Upper lobe of left lung (tissue), 6 donors: ENCODE results near the gene TENM3. TPM values are rescaled to one million over a fixed set of nuclear protein-coding genes. Genes with fewer than 3 reads are reported as not detected.

Experiments used
- ATAC-seq, 2 donors: fragments of 200-7000 bp; cut with Tn5 transposase; one replicate each; pipeline ENCODE4 v1.9.1; 2022; ENCODE audit warnings: mild to moderate bottlenecking in 2 of 2, moderate library complexity in 2 of 2; ENCODE audit not compliant: low FRiP score in 2 of 2
- DNase-seq, 2 donors: peaks; one replicate each; pipeline ENCODE4 v3.0.0-alpha.2; 2019 to 2020
- H3K27ac ChIP-seq, 4 donors: fragments of 200-600 bp; sonication (generic); one replicate each; pipeline ENCODE4 v1.5.1; 2016 to 2019
- H3K27me3 ChIP-seq, 4 donors: fragments of 200-600 bp; sonication (generic); one replicate each; pipeline ENCODE4 v1.5.1; 2017 to 2019
- H3K36me3 ChIP-seq, 4 donors: fragments of 200-600 bp; sonication (generic); one replicate each; pipeline ENCODE4 v1.5.1; 2016 to 2019
- H3K4me1 ChIP-seq, 4 donors: fragments of 200-600 bp; sonication (generic); one replicate each; pipeline ENCODE4 v1.5.1; 2018 to 2019
- H3K4me3 ChIP-seq, 4 donors: fragments of 200-600 bp; sonication (generic); one replicate each; pipeline ENCODE4 v1.5.1; 2017 to 2019; ENCODE audit warnings: mild to moderate bottlenecking in 2 of 4, moderate library complexity in 1 of 4
- H3K9me3 ChIP-seq, 4 donors: fragments of 200-600 bp; sonication (generic); one replicate each; pipeline ENCODE4 v1.5.1; 2018 to 2019
- EP300 ChIP-seq, 4 donors: sonication (generic); formaldehyde crosslinking; IDR thresholded peaks; one replicate each; pipeline ENCODE4 v1.5.1; 2017; ENCODE audit warnings: antibody characterized with exemption in 4 of 4, control low read depth in 2 of 4
- POLR2A ChIP-seq, 4 donors: fragments of 450-650 bp; IDR thresholded peaks; one replicate each; pipeline ENCODE4 v1.5.1; 2016 to 2017; ENCODE audit warnings: antibody characterized with exemption in 4 of 4, mild to moderate bottlenecking in 2 of 4
- POLR2AphosphoS5 ChIP-seq, 2 donors: sonication (generic); formaldehyde crosslinking; IDR thresholded peaks; one replicate each; pipeline ENCODE4 v1.5.1; 2017; ENCODE audit warnings: antibody characterized with exemption in 2 of 2
- WGBS, 2 donors: methylation state at CpG; one replicate each; pipeline ENCODE4 v1.1.5; 2017 to 2018; 5-methylcytosine and 5-hydroxymethylcytosine counted together
- total RNA-seq, 6 donors: library from RNA; depleted of rRNA in 4 of 6; stranded (reverse); fragments of >200 nt in 4 of 6; gene quantifications; one replicate each; pipeline versions ENCODE4 v1.1.0 to v1.2.1, GENCODE V29; 2016 to 2021
- TF ChIP-seq, protein P1 (sequence below), 6 experiments: fragments of 450-650 bp in 4 of 6; fragments of 200-600 bp in 2 of 6; sonication (generic) in 2 of 6; IDR thresholded peaks; one replicate each; pipeline ENCODE4 v1.5.1; 2016 to 2019; ENCODE audit warnings: antibody characterized with exemption in 6 of 6
- donor health status: DM: no; HTN: no; CAD: no; lungs with moderate emphysema.
- donor health status: DM: no; HTN: yes; CAD: no; lungs with severe emphysema.

Gene TENM3
- total RNA-seq, 6 donors from 2014 or later, result 0.33 to 7.1 (median 1.1) TPM

- Histone ChIP-seq H3K27ac (no peak overlapping the region), H3K36me3 (no peaks in the 10 kb centered on the region), H3K4me1 (no peaks in the 10 kb centered on the region), H3K4me3 (no peak overlapping the region), H3K9me3 (no peaks in the 10 kb centered on the region), H3K27me3 (no peaks in the 10 kb centered on the region)
- TF ChIP-seq, protein P1, sequence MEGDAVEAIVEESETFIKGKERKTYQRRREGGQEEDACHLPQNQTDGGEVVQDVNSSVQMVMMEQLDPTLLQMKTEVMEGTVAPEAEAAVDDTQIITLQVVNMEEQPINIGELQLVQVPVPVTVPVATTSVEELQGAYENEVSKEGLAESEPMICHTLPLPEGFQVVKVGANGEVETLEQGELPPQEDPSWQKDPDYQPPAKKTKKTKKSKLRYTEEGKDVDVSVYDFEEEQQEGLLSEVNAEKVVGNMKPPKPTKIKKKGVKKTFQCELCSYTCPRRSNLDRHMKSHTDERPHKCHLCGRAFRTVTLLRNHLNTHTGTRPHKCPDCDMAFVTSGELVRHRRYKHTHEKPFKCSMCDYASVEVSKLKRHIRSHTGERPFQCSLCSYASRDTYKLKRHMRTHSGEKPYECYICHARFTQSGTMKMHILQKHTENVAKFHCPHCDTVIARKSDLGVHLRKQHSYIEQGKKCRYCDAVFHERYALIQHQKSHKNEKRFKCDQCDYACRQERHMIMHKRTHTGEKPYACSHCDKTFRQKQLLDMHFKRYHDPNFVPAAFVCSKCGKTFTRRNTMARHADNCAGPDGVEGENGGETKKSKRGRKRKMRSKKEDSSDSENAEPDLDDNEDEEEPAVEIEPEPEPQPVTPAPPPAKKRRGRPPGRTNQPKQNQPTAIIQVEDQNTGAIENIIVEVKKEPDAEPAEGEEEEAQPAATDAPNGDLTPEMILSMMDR (IDR thresholded peaks at IDR 0.05), result no peak
- TF ChIP-seq POLR2AphosphoS5 (IDR thresholded peaks at IDR 0.05) (no peak), EP300 (IDR thresholded peaks at IDR 0.05) (no peak), POLR2A (IDR thresholded peaks at IDR 0.05) (no peak)
- DNase-seq (no peak), ATAC-seq (no peak)
- WGBS, 2 donors, result 64 to 65% methylated on average over 5 of the region's 5 CpGs
Measured at GRCh38 chr4:182549356-182549755, 306.2 kb downstream of the TENM3 start.

DNA sequence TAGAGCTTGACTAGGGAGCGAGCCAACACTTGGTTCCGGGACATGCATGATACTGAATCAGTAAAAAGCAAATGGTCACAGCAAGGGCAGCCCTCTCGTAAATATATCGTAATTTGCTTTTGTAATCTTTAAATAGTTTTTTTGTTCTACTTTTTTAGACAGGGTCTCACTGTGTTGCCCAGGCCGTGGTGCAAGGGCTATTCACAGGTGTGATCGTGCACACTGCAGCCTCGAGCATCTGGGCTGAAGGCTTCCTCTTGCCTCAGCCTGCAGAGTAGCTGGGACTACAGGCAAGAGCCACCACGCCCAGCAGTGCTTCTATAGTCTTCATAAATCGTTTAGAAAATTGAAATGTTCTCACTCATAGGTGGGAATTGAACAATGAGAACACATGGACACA, 309.7 kb downstream of the TENM3 start:
- Histone ChIP-seq H3K27me3 (no peaks in the 10 kb centered on the region), H3K27ac (no peak overlapping the region), H3K4me1 (peaks cover 0 to 10% (median 2%) of the 10 kb centered on the region in 4 donors), H3K4me3 (no peak overlapping the region), H3K9me3 (no peaks in the 10 kb centered on the region), H3K36me3 (no peaks in the 10 kb centered on the region)
- TF ChIP-seq POLR2A (IDR thresholded peaks at IDR 0.05), result no peak
- no peak for TF ChIP-seq EP300 (IDR thresholded peaks at IDR 0.05)
- TF ChIP-seq POLR2AphosphoS5 (IDR thresholded peaks at IDR 0.05), result no peak
- TF ChIP-seq, protein P1 (IDR thresholded peaks at IDR 0.05), result no peak
- WGBS, 2 donors, result 87 to 89% methylated on average over 9 of the region's 9 CpGs
- DNase-seq (no peak), ATAC-seq (no peak)

- Histone ChIP-seq H3K27me3 (no peaks in the 10 kb centered on the region), H3K9me3 (no peaks in the 10 kb centered on the region), H3K27ac (no peak overlapping the region), H3K36me3 (no peaks in the 10 kb centered on the region), H3K4me1 (peaks cover 0 to 10% (median 2%) of the 10 kb centered on the region in 4 donors), H3K4me3 (no peak overlapping the region)
- TF ChIP-seq, protein P1 (IDR thresholded peaks at IDR 0.05), result no peak
- TF ChIP-seq EP300 (IDR thresholded peaks at IDR 0.05) (no peak), POLR2AphosphoS5 (IDR thresholded peaks at IDR 0.05) (no peak), POLR2A (IDR thresholded peaks at IDR 0.05) (no peak)
- ATAC-seq, result no peak
- 42 to 46% methylated on average over 6 of the region's 6 CpGs for WGBS, 2 donors
- no peak for DNase-seq
Measured at GRCh38 chr4:182553653-182554052, 310.5 kb downstream of the TENM3 start.

- Histone ChIP-seq H3K27ac (no peak overlapping the region), H3K36me3 (no peaks in the 10 kb centered on the region), H3K9me3 (no peaks in the 10 kb centered on the region), H3K27me3 (no peaks in the 10 kb centered on the region), H3K4me1 (peaks cover 0 to 10% (median 2%) of the 10 kb centered on the region in 4 donors), H3K4me3 (no peak overlapping the region)
- peak in 1 of 2 donors; percentile 54 for ATAC-seq
- no peak for DNase-seq
- 67 to 80% methylated on average over 7 of the region's 7 CpGs for WGBS, 2 donors
- TF ChIP-seq, protein P1 (IDR thresholded peaks at IDR 0.05), result no peak
- no peak for TF ChIP-seq POLR2AphosphoS5 (IDR thresholded peaks at IDR 0.05)
- no peak for TF ChIP-seq EP300 (IDR thresholded peaks at IDR 0.05)
- TF ChIP-seq POLR2A (IDR thresholded peaks at IDR 0.05), result no peak
Measured at GRCh38 chr4:182554736-182555135, 311.5 kb downstream of the TENM3 start.

DNA sequence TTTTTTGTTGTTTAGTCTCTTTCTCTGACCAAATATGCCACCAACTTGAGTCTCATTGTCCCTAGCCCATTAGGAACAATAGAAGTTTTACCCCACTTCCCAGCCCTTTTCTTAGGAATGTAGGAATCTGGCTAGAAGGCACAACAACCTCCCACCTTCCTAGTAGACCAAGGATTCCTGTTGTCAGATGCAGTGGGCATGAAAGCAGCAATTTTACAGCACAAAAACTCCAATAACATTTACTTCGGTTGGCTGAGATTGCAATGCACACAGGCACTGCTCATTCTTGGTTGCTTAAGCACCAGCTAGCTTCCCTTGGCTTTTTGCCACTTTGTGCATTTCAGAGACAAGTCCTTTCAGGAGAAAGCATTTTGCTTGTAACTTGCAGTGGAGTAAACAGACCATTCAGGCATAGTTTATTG, 312.8 kb downstream of the TENM3 start:
- H3K27ac ChIP-seq, result no peak overlapping the region
- WGBS, 2 donors, result 0 to 55% methylated on average over 1 of the region's 1 CpG
- H3K4me1 ChIP-seq, result peaks cover 0 to 10% (median 2%) of the 10 kb centered on the region in 4 donors
- H3K9me3 ChIP-seq, result no peaks in the 10 kb centered on the region
- H3K36me3 ChIP-seq, result no peaks in the 10 kb centered on the region
- ATAC-seq (no peak), DNase-seq (no peak)
- H3K27me3 ChIP-seq, result no peaks in the 10 kb centered on the region
- H3K4me3 ChIP-seq, result no peak overlapping the region
- TF ChIP-seq EP300 (IDR thresholded peaks at IDR 0.05), result no peak
- no peak for TF ChIP-seq POLR2AphosphoS5 (IDR thresholded peaks at IDR 0.05)
- TF ChIP-seq POLR2A (IDR thresholded peaks at IDR 0.05), result no peak
- TF ChIP-seq, protein P1 (IDR thresholded peaks at IDR 0.05), result no peak
